H9 (cell line): ENCODE data around the gene KLHDC7A. TPM values are rescaled to one million over a fixed set of nuclear protein-coding genes. Genes with fewer than 3 reads are reported as not detected.

ENCODE experiments used
- DNase-seq: peaks from one replicate; pipeline ENCODE4 v3.0.0-alpha.2; 2017
- H2AFZ ChIP-seq: one replicate; pipeline ENCODE4 v1.6.1; 2013; ENCODE audit warnings: mild to moderate bottlenecking, low read length, control low read depth, moderate library complexity
- H2AK5ac ChIP-seq: 2 replicates; pipeline ENCODE4 v1.6.1; 2013; ENCODE audit warnings: low read length, control low read depth, mixed read lengths; ENCODE audit not compliant: insufficient read length
- H2BK120ac ChIP-seq: one replicate; pipeline ENCODE4 v1.6.1; 2013; ENCODE audit warnings: low read depth, mild to moderate bottlenecking, low read length, control low read depth, inconsistent platforms; ENCODE audit not compliant: poor library complexity, severe bottlenecking
- H2BK12ac ChIP-seq: 2 replicates; pipeline ENCODE4 v1.6.1; 2013; ENCODE audit warnings: low read length, control low read depth, mixed read lengths, low read depth; ENCODE audit not compliant: insufficient read length
- H2BK15ac ChIP-seq: 2 replicates; pipeline ENCODE4 v1.6.1; 2013; ENCODE audit warnings: low read depth, low read length, control low read depth
- H2BK20ac ChIP-seq: one replicate; pipeline ENCODE4 v1.6.1; 2013; ENCODE audit warnings: low read depth, mild to moderate bottlenecking, low read length, control low read depth, inconsistent platforms; ENCODE audit not compliant: poor library complexity, severe bottlenecking
- H2BK5ac ChIP-seq: 2 replicates; pipeline ENCODE4 v1.6.1; 2013; ENCODE audit warnings: low read length, control low read depth, mixed read lengths; ENCODE audit not compliant: insufficient read length
- H3K14ac ChIP-seq: 2 replicates; pipeline ENCODE4 v1.6.1; 2013; ENCODE audit warnings: low read length, control low read depth; ENCODE audit not compliant: insufficient read depth
- H3K18ac ChIP-seq: 2 replicates; pipeline ENCODE4 v1.6.1; 2013; ENCODE audit warnings: low read depth, mild to moderate bottlenecking, mixed read lengths, low read length, control low read depth; ENCODE audit not compliant: insufficient read length
- H3K23ac ChIP-seq: 2 replicates; pipeline ENCODE4 v1.6.1; 2013; ENCODE audit warnings: low read length, control low read depth, mixed read lengths, low read depth; ENCODE audit not compliant: insufficient read length
- H3K23me2 ChIP-seq: 2 replicates; pipeline ENCODE4 v1.6.1; 2013; ENCODE audit warnings: low read depth, mild to moderate bottlenecking, mixed read lengths, low read length, control low read depth; ENCODE audit not compliant: insufficient read length, poor library complexity, severe bottlenecking
- H3K27ac ChIP-seq: 2 replicates; pipeline ENCODE4 v1.5.1; 2013; ENCODE audit warnings: low read length, control low read depth, mixed read lengths, low read depth; ENCODE audit not compliant: insufficient read length
- H3K27me3 ChIP-seq: 2 replicates; pipeline ENCODE4 v1.6.1; 2013; ENCODE audit warnings: low read length, control low read depth, inconsistent platforms; ENCODE audit not compliant: insufficient read depth
- H3K4ac ChIP-seq: 2 replicates; pipeline ENCODE4 v1.6.1; 2013; ENCODE audit warnings: low read depth, mild to moderate bottlenecking, control low read depth, inconsistent platforms, low read length, moderate library complexity
- H3K4me1 ChIP-seq: 2 replicates; pipeline ENCODE4 v1.6.1; 2013; ENCODE audit warnings: low read length, control low read depth, inconsistent platforms; ENCODE audit not compliant: insufficient read depth
- H3K4me2 ChIP-seq: 2 replicates; pipeline ENCODE4 v1.6.1; 2013; ENCODE audit warnings: low read length, control low read depth, mixed read lengths; ENCODE audit not compliant: insufficient read length, insufficient read depth
- H3K56ac ChIP-seq: 2 replicates; pipeline ENCODE4 v1.6.1; 2013; ENCODE audit warnings: low read depth, mild to moderate bottlenecking, mixed read lengths, low read length, control low read depth; ENCODE audit not compliant: insufficient read length
- H3K79me1 ChIP-seq: 2 replicates; pipeline ENCODE4 v1.6.1; 2013; ENCODE audit warnings: low read depth, mild to moderate bottlenecking, moderate library complexity, low read length, control low read depth, inconsistent platforms; ENCODE audit not compliant: insufficient read depth, poor library complexity, severe bottlenecking
- H3K79me2 ChIP-seq: 2 replicates; pipeline ENCODE4 v1.6.1; 2013; ENCODE audit warnings: low read length, control low read depth, inconsistent platforms; ENCODE audit not compliant: insufficient read depth
- H3K9ac ChIP-seq: 2 replicates; pipeline ENCODE4 v1.6.1; 2013; ENCODE audit warnings: low read length, control low read depth, mixed read lengths; ENCODE audit not compliant: insufficient read length; ENCODE audit errors: extremely low read depth
- H3K9me3 ChIP-seq: one replicate; pipeline ENCODE4 v1.6.1; 2013; ENCODE audit warnings: low read depth, low read length, inconsistent platforms; ENCODE audit not compliant: control insufficient read depth
- H3T11ph ChIP-seq: one replicate; pipeline ENCODE4 v1.6.1; 2013; ENCODE audit warnings: mild to moderate bottlenecking, low read length, control low read depth, inconsistent platforms
- H4K20me1 ChIP-seq: one replicate; pipeline ENCODE4 v1.6.1; 2013; ENCODE audit not compliant: control insufficient read depth, insufficient read length, insufficient read depth
- H4K5ac ChIP-seq: 2 replicates; pipeline ENCODE4 v1.6.1; 2013; ENCODE audit warnings: low read depth, mild to moderate bottlenecking, mixed read lengths, low read length, control low read depth; ENCODE audit not compliant: insufficient read length
- H4K8ac ChIP-seq: replicated peaks from 2 replicates; pipeline ENCODE4 v1.6.1; 2013; ENCODE audit warnings: low read length, control low read depth, mixed read lengths, low read depth; ENCODE audit not compliant: insufficient read length
- H4K91ac ChIP-seq: 2 replicates; pipeline ENCODE4 v1.6.1; 2013; ENCODE audit warnings: low read depth, mild to moderate bottlenecking, moderate library complexity, mixed read lengths, low read length, control low read depth; ENCODE audit not compliant: insufficient read length
- H3K27ac Mint-ChIP-seq, 3 experiments: 2 replicates in 2 of 3; 3 replicates in 1 of 3; pipeline ENCODE4 v1.8.0; 2020 to 2021; ENCODE audit warnings: mixed read lengths in 3 of 3, mild to moderate bottlenecking in 1 of 3, moderate library complexity in 1 of 3
- H3K27me3 Mint-ChIP-seq: 2 replicates; pipeline ENCODE4 v1.8.0; 2021; ENCODE audit warnings: low read depth, mild to moderate bottlenecking, moderate library complexity, mixed read lengths
- H3K36me3 Mint-ChIP-seq, 3 experiments: 2 replicates in 2 of 3; 3 replicates in 1 of 3; pipeline ENCODE4 v1.8.0; 2020 to 2021; ENCODE audit warnings: low read depth in 3 of 3, mixed read lengths in 3 of 3; ENCODE audit not compliant: insufficient read depth in 1 of 3
- H3K4me1 Mint-ChIP-seq, 2 experiments: 2 replicates each; pipeline ENCODE4 v1.8.0; 2020; ENCODE audit warnings: mixed read lengths in 2 of 2
- H3K4me3 Mint-ChIP-seq, 2 experiments: 2 replicates in 1 of 2; 3 replicates in 1 of 2; pipeline ENCODE4 v1.8.0; 2020 to 2021; ENCODE audit warnings: mild to moderate bottlenecking in 2 of 2, mixed read lengths in 2 of 2, moderate library complexity in 1 of 2
- H3K9me3 Mint-ChIP-seq, 2 experiments: 2 replicates in 1 of 2; 3 replicates in 1 of 2; pipeline ENCODE4 v1.8.0; 2020; ENCODE audit warnings: mild to moderate bottlenecking in 2 of 2, mixed read lengths in 2 of 2, moderate library complexity in 1 of 2
- WGBS: extraction: QIAGEN DNeasy Blood & Tissue Kit; methylation state at CpG from one replicate; pipeline ENCODE4 v1.1.7; 2013; ENCODE audit warnings: missing lambda C conversion rate, low lambda C conversion rate, mixed read lengths; ENCODE audit not compliant: insufficient read length; ENCODE audit errors: extremely low coverage; 5-methylcytosine and 5-hydroxymethylcytosine counted together
- total RNA-seq: library from RNA; stranded (reverse); gene quantifications from 2 replicates; pipeline ENCODE4 v1.2.1, GENCODE V29; 2021
- TF ChIP-seq, protein P1 (sequence below): fragments of 200-600 bp; sonication (generic); conservative IDR thresholded peaks from 3 replicates; pipeline ENCODE4 v1.8.0; 2021; ENCODE audit warnings: antibody characterized with exemption, mild to moderate bottlenecking

Gene KLHDC7A
- total RNA-seq, 1 experiment from 2014 or later: 11.4 TPM

- no peaks in the 10 kb centered on the region for H3K79me1 ChIP-seq
- no peak overlapping the region for H2BK12ac ChIP-seq
- no peak overlapping the region for H3K4ac ChIP-seq
- no CpG with 5 or more reads among the region's 4 CpGs for WGBS
- H3K27me3 ChIP-seq: no peaks in the 10 kb centered on the region
- TF ChIP-seq, protein P1, sequence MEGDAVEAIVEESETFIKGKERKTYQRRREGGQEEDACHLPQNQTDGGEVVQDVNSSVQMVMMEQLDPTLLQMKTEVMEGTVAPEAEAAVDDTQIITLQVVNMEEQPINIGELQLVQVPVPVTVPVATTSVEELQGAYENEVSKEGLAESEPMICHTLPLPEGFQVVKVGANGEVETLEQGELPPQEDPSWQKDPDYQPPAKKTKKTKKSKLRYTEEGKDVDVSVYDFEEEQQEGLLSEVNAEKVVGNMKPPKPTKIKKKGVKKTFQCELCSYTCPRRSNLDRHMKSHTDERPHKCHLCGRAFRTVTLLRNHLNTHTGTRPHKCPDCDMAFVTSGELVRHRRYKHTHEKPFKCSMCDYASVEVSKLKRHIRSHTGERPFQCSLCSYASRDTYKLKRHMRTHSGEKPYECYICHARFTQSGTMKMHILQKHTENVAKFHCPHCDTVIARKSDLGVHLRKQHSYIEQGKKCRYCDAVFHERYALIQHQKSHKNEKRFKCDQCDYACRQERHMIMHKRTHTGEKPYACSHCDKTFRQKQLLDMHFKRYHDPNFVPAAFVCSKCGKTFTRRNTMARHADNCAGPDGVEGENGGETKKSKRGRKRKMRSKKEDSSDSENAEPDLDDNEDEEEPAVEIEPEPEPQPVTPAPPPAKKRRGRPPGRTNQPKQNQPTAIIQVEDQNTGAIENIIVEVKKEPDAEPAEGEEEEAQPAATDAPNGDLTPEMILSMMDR: no peak
- no peak overlapping the region for H2AK5ac ChIP-seq
- H3K23me2 ChIP-seq: no peaks in the 10 kb centered on the region
- Mint-ChIP-seq H3K36me3 (no peaks in the 10 kb centered on the region), H3K9me3 (no peaks in the 10 kb centered on the region; a peak in 1 of 5 replicates), H3K27me3 (peaks cover 16% of the 10 kb centered on the region), H3K27ac (no peak overlapping the region), H3K4me1 (no peaks in the 10 kb centered on the region), H3K4me3 (no peak overlapping the region)
- no peak overlapping the region for H4K5ac ChIP-seq
- no peak overlapping the region for H3K9ac ChIP-seq
- H3K79me2 ChIP-seq: no peaks in the 10 kb centered on the region
- H4K91ac ChIP-seq: no peak overlapping the region
- no peak overlapping the region for H3T11ph ChIP-seq
- no peaks in the 10 kb centered on the region; the same call in 1 of the 2 replicates for H3K4me1 ChIP-seq
- H2BK5ac ChIP-seq: no peak overlapping the region
- no peak overlapping the region for H3K27ac ChIP-seq
- H3K4me2 ChIP-seq: no peak overlapping the region
- no peak overlapping the region for H2BK120ac ChIP-seq
- no peak overlapping the region for H2BK20ac ChIP-seq
- H4K20me1 ChIP-seq: no peaks in the 10 kb centered on the region
- no peaks in the 10 kb centered on the region for H3K9me3 ChIP-seq
- H2AFZ ChIP-seq: no peak overlapping the region
- no peak overlapping the region for H3K14ac ChIP-seq
- H3K56ac ChIP-seq: no peak overlapping the region
- H3K18ac ChIP-seq: no peak overlapping the region
- no peak overlapping the region for H2BK15ac ChIP-seq
- H3K23ac ChIP-seq: no peak overlapping the region
- H4K8ac ChIP-seq: no peak overlapping the region
- DNase-seq: no peak
These were observed 46.8 kb downstream of the KLHDC7A start for GRCh38 chr1:18527514-18527913.
